Endometrium (tissue), 2 donors: ENCODE results near the gene MTG1.
"Not testable (repeated sequence)": the region's sequence is repeated elsewhere in the genome, so short reads cannot be mapped to it uniquely, and the experiment has no call there.

Source experiments
- FAIRE-seq: peaks from 2 replicates; lab custom pipeline; 2012; peaks lifted over from hg19 to GRCh38; lab: Jason Lieb, UNC
- donor health status: control.
- donor health status: control.

Gene MTG1

GRCh38 chr10:133424102-133424501 is 30.1 kb downstream of the MTG1 start:
- FAIRE-seq: not testable (repeated sequence)

DNA sequence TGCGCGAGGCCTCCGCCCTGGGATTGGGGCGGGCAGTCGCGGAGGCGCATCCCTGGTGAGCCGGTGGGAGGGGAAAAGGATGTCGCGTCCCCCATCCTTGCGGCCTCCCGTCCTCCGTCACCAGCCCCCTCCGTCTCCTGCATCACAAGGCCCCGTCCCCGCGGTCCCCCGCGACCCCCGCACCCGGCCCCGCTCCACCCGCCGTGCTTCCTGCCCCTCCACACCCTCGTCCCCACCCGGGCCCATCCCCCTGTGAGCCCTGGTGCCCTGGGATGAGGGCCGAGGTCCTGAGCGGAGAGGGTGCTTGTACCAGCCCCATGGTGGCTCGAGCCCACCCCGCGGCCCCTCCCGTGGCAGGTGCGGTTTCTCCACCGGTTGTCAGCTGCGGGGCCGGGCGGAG is 30.6 kb downstream of the MTG1 start, which contains the start of gene SPRN:
TSS of gene SPRN (minus strand) at position 25 of the 400 bp plus-strand sequence. CDS start 944 bp downstream, outside the sequence.
- not testable (repeated sequence) for FAIRE-seq

DNA sequence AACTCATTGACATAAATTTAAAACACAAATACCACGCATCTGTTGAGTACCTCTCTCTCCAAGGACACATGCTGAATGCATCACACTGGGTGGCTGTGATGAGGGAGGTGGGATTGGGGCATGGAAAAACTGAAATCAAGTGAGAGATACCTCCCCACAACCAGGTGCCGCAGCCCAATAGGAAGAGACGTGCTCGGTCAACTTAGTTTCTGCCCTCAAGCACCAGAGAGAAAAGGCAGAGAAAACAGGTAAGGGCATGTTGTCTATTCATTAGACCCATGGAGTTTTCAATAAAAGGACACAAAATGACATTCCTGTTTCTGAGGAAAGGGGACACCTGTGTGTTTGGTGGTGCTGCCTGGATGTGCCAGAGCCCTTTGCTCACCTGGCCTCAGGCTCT is 35.6 kb downstream of the MTG1 start:
- FAIRE-seq: not testable (repeated sequence)

- FAIRE-seq: not testable (repeated sequence)
Measured at GRCh38 chr10:133431888-133432613, 38.1 kb downstream of the MTG1 start.

- not testable (repeated sequence) for FAIRE-seq
Measured at GRCh38 chr10:133432789-133433188, 38.8 kb downstream of the MTG1 start.

DNA sequence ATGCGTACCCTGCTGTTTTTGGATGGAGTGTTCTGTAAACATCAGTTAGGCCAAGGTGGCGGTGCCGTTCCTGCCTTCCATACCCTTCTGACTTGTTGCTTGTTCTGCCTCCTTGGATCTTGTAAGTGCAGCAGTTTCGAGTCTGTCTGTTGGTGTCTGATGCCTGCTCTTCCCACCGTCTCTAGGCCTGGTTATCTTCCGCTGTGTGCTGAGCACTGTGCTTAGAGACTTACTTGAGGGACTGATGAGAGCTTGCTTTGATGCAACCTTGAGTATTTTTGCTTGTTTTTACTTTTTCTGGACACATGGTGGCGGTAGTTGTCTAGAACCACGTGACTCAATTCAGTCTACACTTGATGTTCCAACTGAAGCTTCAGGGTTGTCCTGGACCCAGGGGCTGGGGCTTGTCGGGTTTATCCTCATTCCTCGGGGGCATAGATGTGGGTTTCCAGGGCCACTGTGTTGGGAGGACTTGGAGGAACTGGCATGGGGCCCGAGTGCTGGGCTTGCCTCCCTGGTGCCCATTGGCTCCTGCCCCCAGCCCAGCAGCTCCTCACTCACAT is 44.8 kb downstream of the MTG1 start:
- FAIRE-seq: no peak

GRCh38 chr10:133439517-133440461 is 45.8 kb downstream of the MTG1 start:
- no peak for FAIRE-seq

GRCh38 chr10:133440633-133441285 is 46.8 kb downstream of the MTG1 start:
- no peak for FAIRE-seq

DNA sequence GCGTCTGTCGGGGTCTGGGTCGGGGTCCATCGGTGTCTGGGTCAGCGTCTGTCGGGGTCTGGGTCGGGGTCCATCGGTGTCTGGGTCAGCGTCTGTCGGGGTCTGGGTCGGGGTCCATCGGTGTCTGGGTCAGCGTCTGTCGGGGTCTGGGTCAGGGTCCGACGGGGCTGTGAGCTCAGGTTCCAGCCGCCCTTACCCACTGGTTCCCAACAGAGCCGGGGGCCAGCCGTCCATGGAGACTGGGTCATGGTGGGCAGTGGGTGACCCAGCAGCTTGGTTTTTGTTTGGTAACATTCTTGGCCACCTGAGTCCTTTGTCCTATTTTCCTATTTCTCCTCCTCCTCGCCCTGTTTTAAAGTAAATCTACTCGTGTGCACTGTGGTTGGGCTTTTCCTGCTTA is 47.4 kb downstream of the MTG1 start:
- not testable (repeated sequence) for FAIRE-seq

DNA sequence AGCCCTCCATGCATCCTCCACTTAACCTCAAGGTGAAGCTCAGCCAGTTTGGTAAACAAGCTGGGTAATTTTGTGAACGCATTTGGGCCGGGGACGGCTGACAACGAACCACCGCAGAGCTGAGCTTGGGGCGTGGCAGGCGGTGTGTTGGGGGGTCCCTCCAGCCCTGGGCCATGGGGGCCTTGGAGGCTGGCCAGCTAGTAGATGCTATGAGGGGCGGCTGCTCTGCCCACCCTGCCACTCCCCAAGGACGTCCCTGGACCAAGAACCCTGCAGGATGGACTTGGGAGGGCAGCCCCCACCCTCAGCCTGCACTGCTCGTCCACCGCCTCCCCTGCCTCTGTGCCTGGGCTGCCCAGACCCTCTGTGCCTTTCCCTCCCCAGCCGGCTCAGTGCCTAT is 47.8 kb downstream of the MTG1 start:
- FAIRE-seq: no peak

DNA sequence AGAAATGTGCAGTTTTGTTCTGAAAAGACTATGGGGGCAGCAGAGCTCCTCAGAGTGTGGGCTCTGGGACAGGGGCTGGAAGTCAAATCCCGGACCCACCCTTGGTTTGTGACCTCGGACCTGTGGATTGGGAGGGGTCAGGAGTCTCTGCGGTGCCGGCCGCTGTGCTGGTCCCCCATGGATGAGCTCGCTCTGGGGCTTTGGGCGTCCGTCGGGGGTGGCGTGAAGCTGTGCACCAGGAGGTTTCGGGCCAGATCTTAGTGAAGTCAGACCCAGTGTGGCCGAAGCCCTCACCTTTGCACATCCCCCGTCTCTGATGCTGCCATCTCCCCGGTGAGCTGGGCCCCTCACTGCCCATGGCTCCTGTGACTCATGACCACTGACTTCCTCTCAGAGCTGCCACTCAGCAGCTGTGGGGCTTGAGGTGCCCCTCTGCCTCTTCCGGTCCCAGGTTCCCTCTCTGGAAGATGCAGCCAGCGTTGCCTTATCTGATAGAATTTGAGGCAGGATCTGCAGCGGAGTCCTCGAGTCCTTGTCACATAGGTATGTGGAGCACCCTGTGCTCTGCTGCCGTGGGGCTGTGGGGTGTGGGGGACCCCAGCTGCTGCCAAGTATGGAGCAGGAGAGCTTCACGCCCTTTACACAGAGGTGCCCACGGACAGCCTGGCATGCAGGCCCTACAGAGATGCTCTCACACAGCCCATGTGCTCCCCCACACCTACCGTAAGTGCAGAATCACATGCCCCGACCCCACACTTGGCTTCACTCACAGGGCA is 48.4 kb downstream of the MTG1 start:
- FAIRE-seq: no peak

GRCh38 chr10:133442967-133443924 is 49.3 kb downstream of the MTG1 start:
- FAIRE-seq: no peak

GRCh38 chr10:133444342-133445267 is 50.6 kb downstream of the MTG1 start:
- no peak for FAIRE-seq

DNA sequence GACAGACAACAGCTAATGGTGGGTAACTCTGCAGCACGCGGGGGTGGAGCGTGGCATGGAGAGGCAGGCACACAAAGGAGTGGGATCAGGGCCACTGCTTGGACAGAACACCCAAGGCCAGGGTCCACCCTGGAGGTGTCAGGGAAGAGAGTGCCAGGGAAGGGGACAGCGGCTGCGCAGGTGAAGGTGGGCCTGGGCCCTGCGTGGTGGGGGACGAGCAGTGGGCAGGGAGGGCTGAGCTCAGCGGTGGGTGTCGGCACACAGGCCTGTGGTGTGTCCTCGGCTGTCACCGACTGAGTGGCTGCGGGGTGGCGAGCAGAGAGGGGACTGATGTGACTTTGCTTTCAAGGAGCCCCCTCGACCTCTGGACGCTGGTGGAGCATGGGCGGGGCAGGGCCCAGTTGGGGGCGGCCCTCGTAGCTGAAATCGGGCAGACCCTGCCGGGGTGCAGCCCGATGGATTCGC is 51.3 kb downstream of the MTG1 start:
- no peak for FAIRE-seq

DNA sequence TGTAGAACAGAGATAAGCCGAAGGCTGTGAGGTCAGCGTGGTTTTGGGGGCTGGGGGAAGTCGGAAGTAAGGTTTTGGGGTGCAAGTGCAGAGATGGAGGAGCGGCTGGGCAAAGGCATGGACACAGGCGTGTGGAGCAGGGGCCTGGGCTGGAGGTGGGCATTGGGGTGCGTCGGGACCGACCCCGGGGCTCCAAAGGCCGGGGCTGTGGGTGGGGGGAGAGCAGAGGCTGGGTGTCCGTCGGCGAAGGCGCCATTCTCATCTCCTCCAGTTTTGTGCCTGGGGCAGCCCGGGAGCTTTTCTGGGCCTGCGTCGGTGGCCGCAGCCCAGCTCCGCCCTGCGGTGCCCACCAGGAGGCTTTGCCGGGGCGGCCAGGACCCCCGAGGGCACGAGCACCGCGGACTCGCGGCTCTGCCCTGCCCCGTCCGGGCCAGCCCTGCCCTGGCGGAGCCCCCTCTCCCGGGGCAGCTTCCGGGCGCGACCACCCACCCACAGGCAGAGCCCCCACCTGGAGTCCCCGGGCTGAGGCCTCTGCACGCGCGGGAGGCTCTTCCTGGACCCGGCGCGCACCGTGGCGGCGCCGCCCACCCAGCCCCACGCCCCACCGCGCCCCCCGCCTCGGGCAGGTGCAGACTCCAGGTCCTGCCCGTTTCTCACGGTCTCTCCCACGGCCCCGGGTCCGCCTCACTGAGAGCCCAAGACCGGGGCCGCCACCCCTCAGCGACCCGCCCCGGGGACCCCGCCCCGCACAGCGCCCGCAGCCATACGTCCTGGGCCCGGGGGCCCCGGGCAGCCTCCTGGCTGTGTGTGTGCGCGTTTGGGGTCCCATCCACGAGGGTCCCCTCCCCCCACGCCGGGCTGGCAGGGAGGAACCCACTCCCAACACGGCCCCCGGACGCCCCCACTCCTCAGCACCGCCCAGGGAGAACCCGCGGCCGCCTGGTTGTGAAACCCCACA is 52.1 kb downstream of the MTG1 start:
- no peak for FAIRE-seq

GRCh38 chr10:133446979-133447378 is 53.0 kb downstream of the MTG1 start:
- no peak for FAIRE-seq

DNA sequence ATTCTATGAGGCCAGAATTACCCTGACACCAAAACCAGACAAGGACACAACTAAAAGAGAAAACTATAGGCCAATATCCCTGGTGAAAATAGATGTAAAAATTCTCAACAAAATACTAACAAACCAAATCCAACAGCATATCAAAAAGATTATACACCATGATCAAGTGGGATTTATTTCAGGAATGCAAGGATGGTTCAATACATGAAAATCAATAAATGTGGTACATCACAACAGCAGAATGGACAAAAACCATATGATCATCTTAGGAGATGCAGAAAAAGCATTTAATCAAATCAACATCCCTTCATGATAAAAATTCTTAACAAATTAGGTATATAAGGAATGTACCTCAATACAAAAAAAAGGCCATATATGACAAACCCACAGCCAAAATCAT is 54.2 kb downstream of the MTG1 start:
- FAIRE-seq: no peak

GRCh38 chr10:133451346-133451745 is 57.4 kb downstream of the MTG1 start:
- FAIRE-seq: no peak
